DND-41 (cell line): Measurements from ENCODE around the gene KLHL2.

ENCODE experiments used
- ATAC-seq: fragments of 200-7000 bp; cut with Tn5 transposase; 3 replicates; pipeline ENCODE4 v1.9.1; 2021; ENCODE audit warnings: low read depth; ENCODE audit not compliant: insufficient read depth
- DNase-seq: peaks from one replicate; pipeline ENCODE4 v3.0.0-alpha.2; 2020
- H2AFZ ChIP-seq: 2 replicates; pipeline ENCODE4 v1.6.0; 2012; ENCODE audit warnings: low read depth, low read length
- H3K27ac ChIP-seq: 2 replicates; pipeline ENCODE4 v1.5.1; 2012; ENCODE audit warnings: low read length, inconsistent platforms
- H3K27me3 ChIP-seq: fragments of 200-600 bp; sonication (generic); 2 replicates; pipeline ENCODE4 v1.6.0; 2012; ENCODE audit warnings: low read length, mild to moderate bottlenecking, inconsistent platforms; ENCODE audit not compliant: insufficient read depth, poor library complexity
- H3K36me3 ChIP-seq: 2 replicates; pipeline ENCODE4 v1.5.1; 2012; ENCODE audit warnings: low read length, inconsistent platforms; ENCODE audit not compliant: insufficient read depth
- H3K4me1 ChIP-seq: 2 replicates; pipeline ENCODE4 v1.5.1; 2012; ENCODE audit warnings: mild to moderate bottlenecking, low read length; ENCODE audit not compliant: insufficient read depth
- H3K4me2 ChIP-seq: 2 replicates; pipeline ENCODE4 v1.6.0; 2012; ENCODE audit warnings: mild to moderate bottlenecking, moderate library complexity, low read length, inconsistent platforms; ENCODE audit not compliant: insufficient read depth
- H3K4me3 ChIP-seq, 2 experiments: fragments of 200-600 bp in 1 of 2; shearing (Covaris generic) in 1 of 2; 2 replicates each; pipeline ENCODE4 v1.5.1; 2012 to 2016; ENCODE audit warnings: inconsistent platforms in 2 of 2, low read length in 2 of 2, mild to moderate bottlenecking in 2 of 2, low read depth in 1 of 2, moderate library complexity in 1 of 2
- H3K79me2 ChIP-seq: 2 replicates; pipeline ENCODE4 v1.6.0; 2012; ENCODE audit warnings: low read length, inconsistent platforms; ENCODE audit not compliant: insufficient read depth
- H3K9ac ChIP-seq: 2 replicates; pipeline ENCODE4 v1.6.0; 2012; ENCODE audit warnings: low read depth, mild to moderate bottlenecking, inconsistent platforms, low read length, moderate library complexity
- H3K9me3 ChIP-seq: 2 replicates; pipeline ENCODE4 v1.5.1; 2012; ENCODE audit warnings: low read length, moderate library complexity, mild to moderate bottlenecking, inconsistent platforms; ENCODE audit not compliant: insufficient read depth, severe bottlenecking
- H4K20me1 ChIP-seq: 2 replicates; pipeline ENCODE4 v1.6.0; 2012; ENCODE audit warnings: low read length; ENCODE audit not compliant: insufficient read depth
- EZH2 ChIP-seq: IDR thresholded peaks from 3 replicates; pipeline ENCODE4 v1.6.1; 2012; ENCODE audit warnings: borderline replicate concordance, low read depth, mild to moderate bottlenecking, moderate library complexity, low read length, inconsistent platforms; ENCODE audit not compliant: severe bottlenecking
- TF ChIP-seq, protein P1 (sequence below): IDR thresholded peaks from 2 replicates; pipeline ENCODE4 v1.5.1; 2012; ENCODE audit warnings: borderline replicate concordance, low read length, moderate library complexity, mild to moderate bottlenecking; ENCODE audit not compliant: poor library complexity, severe bottlenecking; ENCODE audit errors: extremely low read depth

Gene KLHL2

GRCh38 chr4:165192500-165192898 lies 14.9 kb upstream of the KLHL2 start:
- Histone ChIP-seq H2AFZ (no peak overlapping the region), H3K4me3 (no peak overlapping the region)
- ATAC-seq, result no peak

DNA sequence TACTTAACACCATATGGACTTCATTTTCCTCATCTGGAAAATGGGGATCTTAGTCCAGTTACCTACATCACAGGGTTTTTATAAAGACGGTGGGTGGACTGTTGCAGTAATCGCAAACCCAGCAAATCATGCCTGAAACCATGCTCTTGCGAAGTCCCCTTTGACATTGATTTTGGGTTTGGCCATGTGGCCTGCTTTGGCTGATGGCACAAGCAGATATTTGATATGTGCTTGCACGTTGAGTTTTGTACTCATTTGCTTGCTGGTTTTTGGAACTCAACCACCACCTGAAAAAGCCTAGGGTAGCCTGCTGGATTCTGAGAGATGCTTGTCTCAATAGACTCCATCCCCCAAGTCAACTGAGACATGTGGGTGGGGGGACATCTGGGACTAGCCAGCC lies 14.4 kb upstream of the KLHL2 start:
- no peaks in the 10 kb centered on the region for H3K4me1 ChIP-seq

More at GRCh38 chr4:165192500-165192898, 14.9 kb upstream of the KLHL2 start:
- no peak overlapping the region for H3K4me2 ChIP-seq
- H4K20me1 ChIP-seq, result no peaks in the 10 kb centered on the region
- no peak overlapping the region for H3K9ac ChIP-seq
- no peak for DNase-seq
- H3K27me3 ChIP-seq, result peaks cover 7% of the 10 kb centered on the region
- no peaks in the 10 kb centered on the region for H3K36me3 ChIP-seq
- H3K79me2 ChIP-seq, result no peaks in the 10 kb centered on the region
- no peaks in the 10 kb centered on the region for H3K9me3 ChIP-seq
- no peak overlapping the region for H3K27ac ChIP-seq
- TF ChIP-seq, protein P1, sequence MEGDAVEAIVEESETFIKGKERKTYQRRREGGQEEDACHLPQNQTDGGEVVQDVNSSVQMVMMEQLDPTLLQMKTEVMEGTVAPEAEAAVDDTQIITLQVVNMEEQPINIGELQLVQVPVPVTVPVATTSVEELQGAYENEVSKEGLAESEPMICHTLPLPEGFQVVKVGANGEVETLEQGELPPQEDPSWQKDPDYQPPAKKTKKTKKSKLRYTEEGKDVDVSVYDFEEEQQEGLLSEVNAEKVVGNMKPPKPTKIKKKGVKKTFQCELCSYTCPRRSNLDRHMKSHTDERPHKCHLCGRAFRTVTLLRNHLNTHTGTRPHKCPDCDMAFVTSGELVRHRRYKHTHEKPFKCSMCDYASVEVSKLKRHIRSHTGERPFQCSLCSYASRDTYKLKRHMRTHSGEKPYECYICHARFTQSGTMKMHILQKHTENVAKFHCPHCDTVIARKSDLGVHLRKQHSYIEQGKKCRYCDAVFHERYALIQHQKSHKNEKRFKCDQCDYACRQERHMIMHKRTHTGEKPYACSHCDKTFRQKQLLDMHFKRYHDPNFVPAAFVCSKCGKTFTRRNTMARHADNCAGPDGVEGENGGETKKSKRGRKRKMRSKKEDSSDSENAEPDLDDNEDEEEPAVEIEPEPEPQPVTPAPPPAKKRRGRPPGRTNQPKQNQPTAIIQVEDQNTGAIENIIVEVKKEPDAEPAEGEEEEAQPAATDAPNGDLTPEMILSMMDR, result no peak
- no peak for TF ChIP-seq EZH2
- H3K4me1 ChIP-seq, result no peaks in the 10 kb centered on the region

GRCh38 chr4:165194368-165194767 lies 13.0 kb upstream of the KLHL2 start:
- no peak for TF ChIP-seq EZH2
- TF ChIP-seq, protein P1, result no peak
- H3K36me3 ChIP-seq, result no peaks in the 10 kb centered on the region
- H3K27ac ChIP-seq, result no peak overlapping the region
- no peak for ATAC-seq
- H4K20me1 ChIP-seq, result no peaks in the 10 kb centered on the region
- H2AFZ ChIP-seq, result no peak overlapping the region
- no peak overlapping the region for H3K4me3 ChIP-seq
- no peak overlapping the region for H3K4me2 ChIP-seq
- H3K9ac ChIP-seq, result no peak overlapping the region
- H3K79me2 ChIP-seq, result no peaks in the 10 kb centered on the region
- H3K9me3 ChIP-seq, result no peaks in the 10 kb centered on the region
- no peaks in the 10 kb centered on the region for H3K4me1 ChIP-seq
- no peak for DNase-seq
- H3K27me3 ChIP-seq, result peaks cover 5% of the 10 kb centered on the region

More for the DNA sequence above, 14.4 kb upstream of the KLHL2 start:
- Histone ChIP-seq H2AFZ (no peak overlapping the region), H3K27ac (no peak overlapping the region), H3K27me3 (peaks cover 7% of the 10 kb centered on the region), H3K9ac (no peak overlapping the region), H3K4me2 (no peak overlapping the region), H3K36me3 (no peaks in the 10 kb centered on the region), H3K79me2 (no peaks in the 10 kb centered on the region), H3K9me3 (no peaks in the 10 kb centered on the region), H3K4me3 (no peak overlapping the region), H4K20me1 (no peaks in the 10 kb centered on the region)
- ATAC-seq (no peak), DNase-seq (no peak)
- TF ChIP-seq EZH2, result no peak
- TF ChIP-seq, protein P1, result no peak

- Histone ChIP-seq H3K27ac (no peak overlapping the region), H3K27me3 (no peaks in the 10 kb centered on the region), H3K4me1 (no peaks in the 10 kb centered on the region), H3K79me2 (no peaks in the 10 kb centered on the region), H4K20me1 (no peaks in the 10 kb centered on the region), H3K4me3 (no peak overlapping the region), H2AFZ (no peak overlapping the region), H3K9ac (no peak overlapping the region), H3K4me2 (no peak overlapping the region), H3K36me3 (no peaks in the 10 kb centered on the region), H3K9me3 (no peaks in the 10 kb centered on the region)
- DNase-seq (no peak), ATAC-seq (no peak)
- TF ChIP-seq EZH2, result no peak
- TF ChIP-seq, protein P1, result no peak
Observed at GRCh38 chr4:165198329-165198728, 9.0 kb upstream of the KLHL2 start.
